IPS-18c (cell line): ENCODE results near the gene FN1.
A peak's percentile ranks its signal among the peaks of the same experiment; 100 is the strongest.
"Not testable (repeated sequence)": the region's sequence is repeated elsewhere in the genome, so short reads cannot be mapped to it uniquely, and the experiment has no call there.

Experiments
- H3K4me3 ChIP-seq: 2 replicates; pipeline ENCODE4 v1.7.0; 2013; ENCODE audit warnings: low read depth, mild to moderate bottlenecking, low read length, moderate library complexity; ENCODE audit not compliant: insufficient read depth
- H3K9me3 ChIP-seq: one replicate; pipeline ENCODE4 v1.6.1; 2013; ENCODE audit warnings: mild to moderate bottlenecking, low read length, moderate library complexity; ENCODE audit not compliant: control insufficient read depth, insufficient read depth

FN1 gene

DNA sequence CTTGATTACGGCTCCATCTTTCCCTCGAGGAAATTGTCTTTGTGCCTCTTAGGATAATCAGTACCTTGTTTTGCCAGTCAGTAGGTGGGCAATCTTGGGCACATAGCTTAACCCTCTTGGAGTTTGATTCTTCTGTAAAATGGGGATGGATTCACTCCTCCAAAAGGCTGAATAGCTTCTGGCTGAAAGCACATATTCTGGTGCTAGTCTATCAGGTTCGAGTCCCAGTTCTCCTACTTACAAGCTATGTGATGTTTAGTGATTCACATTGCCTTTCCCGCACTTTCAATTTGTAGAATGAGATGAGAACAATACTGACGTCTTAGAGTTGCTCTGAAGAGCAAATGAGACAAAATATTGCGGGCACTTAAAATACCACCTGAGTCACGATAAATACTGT is 80.1 kb downstream of the FN1 start:
- no peak overlapping the region for H3K4me3 ChIP-seq
- no peaks in the 10 kb centered on the region for H3K9me3 ChIP-seq

DNA sequence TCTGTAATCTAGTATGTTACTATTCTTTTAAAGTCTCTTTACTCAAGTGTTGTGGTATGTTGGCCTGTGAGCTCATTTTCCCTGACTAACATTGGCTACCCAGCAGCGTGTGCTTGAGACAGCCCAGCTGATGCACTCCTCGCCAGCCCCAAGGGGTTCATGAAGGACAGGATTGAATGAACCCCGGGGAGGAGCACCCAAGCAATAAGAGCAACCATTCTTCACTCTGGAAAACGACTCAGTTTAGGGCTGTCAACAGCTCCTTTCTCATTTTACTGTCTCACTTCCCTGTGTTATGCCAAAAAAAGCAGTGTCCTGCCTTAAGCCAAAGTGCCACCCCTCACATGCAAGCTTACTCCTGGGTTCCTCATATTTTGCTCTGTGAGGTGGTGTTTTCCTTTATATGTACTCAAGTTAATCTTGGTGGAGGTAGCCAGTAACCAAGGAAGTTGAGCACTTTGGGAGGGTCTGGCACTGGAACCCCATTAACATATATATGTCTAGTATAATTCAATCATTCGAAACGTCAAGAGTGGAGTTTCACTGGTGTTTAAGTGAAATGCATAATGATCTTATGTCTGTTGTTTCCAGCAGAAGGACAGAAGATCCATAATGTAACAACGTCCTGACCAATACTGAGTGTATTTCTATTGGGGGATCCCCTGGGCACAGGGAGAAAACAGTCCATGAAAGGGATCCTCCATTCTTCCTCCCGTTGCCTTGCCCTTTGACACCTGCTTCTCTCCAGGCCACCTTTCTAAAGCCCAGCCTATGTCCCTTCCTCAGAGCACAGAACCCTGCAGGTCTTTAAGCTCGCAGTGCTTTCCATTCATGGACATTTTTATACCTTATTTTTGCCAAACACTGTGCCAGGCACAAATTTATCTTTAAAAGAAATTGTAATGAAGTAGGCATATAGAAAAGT is 80.8 kb downstream of the FN1 start:
- Histone ChIP-seq H3K4me3 (no peak overlapping the region), H3K9me3 (no peaks in the 10 kb centered on the region)

- H3K9me3 ChIP-seq: no peaks in the 10 kb centered on the region
- H3K4me3 ChIP-seq: no peak overlapping the region
These were observed 83.3 kb downstream of the FN1 start for GRCh38 chr2:215352602-215353001.

GRCh38 chr2:215347878-215348277 is 88.0 kb downstream of the FN1 start:
- no peak overlapping the region for H3K4me3 ChIP-seq
- H3K9me3 ChIP-seq: no peaks in the 10 kb centered on the region

GRCh38 chr2:215338883-215339679 is 96.8 kb downstream of the FN1 start:
- H3K4me3 ChIP-seq: no peak overlapping the region
- no peaks in the 10 kb centered on the region for H3K9me3 ChIP-seq

- H3K4me3 ChIP-seq: no peak overlapping the region
- H3K9me3 ChIP-seq: no peaks in the 10 kb centered on the region
These were observed 102.8 kb downstream of the FN1 start for GRCh38 chr2:215332872-215333595.

DNA sequence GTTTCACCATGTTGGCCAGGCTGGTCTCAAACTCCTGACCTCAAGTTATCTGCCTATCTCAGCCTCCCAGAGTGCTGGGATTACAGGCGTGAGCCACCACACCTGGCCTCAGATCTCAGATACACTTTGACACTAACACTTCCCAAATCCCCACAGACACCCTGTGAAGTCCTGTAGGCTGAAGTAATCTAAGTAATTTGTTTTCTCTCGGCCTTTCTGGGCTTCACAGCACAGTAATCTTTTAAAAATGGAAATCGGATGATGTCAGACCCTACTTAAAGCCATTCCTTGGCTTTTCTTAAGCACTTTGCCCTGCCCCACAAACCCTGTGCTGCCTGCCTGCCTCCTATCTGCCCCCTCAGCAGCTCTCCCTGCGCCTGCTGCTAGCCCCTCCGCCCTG is 107.8 kb downstream of the FN1 start:
- no peaks in the 10 kb centered on the region for H3K9me3 ChIP-seq
- H3K4me3 ChIP-seq: no peak overlapping the region

DNA sequence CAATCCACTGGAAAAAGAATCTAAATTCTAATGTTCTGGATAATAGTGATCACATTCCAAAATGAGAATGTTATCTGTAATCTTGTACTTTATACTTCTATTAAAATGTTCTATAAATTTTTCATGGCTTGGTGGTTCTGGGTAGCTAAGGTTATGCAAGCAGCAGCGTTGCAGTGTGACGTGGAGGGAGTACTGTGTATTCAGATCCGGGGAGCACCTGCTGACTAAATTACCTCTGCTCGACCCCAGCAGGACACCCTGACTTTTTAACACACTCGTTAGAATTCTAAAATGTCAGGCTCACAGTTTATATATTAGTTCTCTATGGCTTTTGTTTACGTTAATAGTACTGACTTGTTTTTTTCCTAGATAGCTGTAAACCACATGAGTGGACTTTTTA is 111.1 kb downstream of the FN1 start:
- H3K4me3 ChIP-seq: no peak overlapping the region
- H3K9me3 ChIP-seq: no peaks in the 10 kb centered on the region

- no peak overlapping the region for H3K4me3 ChIP-seq
- H3K9me3 ChIP-seq: no peaks in the 10 kb centered on the region
These were observed 115.2 kb downstream of the FN1 start for GRCh38 chr2:215320679-215321078.

GRCh38 chr2:215320102-215320501 is 115.8 kb downstream of the FN1 start:
- H3K4me3 ChIP-seq: no peak overlapping the region
- H3K9me3 ChIP-seq: no peaks in the 10 kb centered on the region

GRCh38 chr2:215319500-215319899 is 116.4 kb downstream of the FN1 start:
- no peak overlapping the region for H3K4me3 ChIP-seq
- H3K9me3 ChIP-seq: no peaks in the 10 kb centered on the region

GRCh38 chr2:215316336-215316735 is 119.5 kb downstream of the FN1 start:
- Histone ChIP-seq H3K4me3 (no peak overlapping the region), H3K9me3 (no peaks in the 10 kb centered on the region)

GRCh38 chr2:215315301-215315700 is 120.6 kb downstream of the FN1 start:
- no peak overlapping the region for H3K4me3 ChIP-seq
- H3K9me3 ChIP-seq: no peaks in the 10 kb centered on the region

GRCh38 chr2:215314896-215315295 is 121.0 kb downstream of the FN1 start:
- H3K4me3 ChIP-seq: no peak overlapping the region
- H3K9me3 ChIP-seq: no peaks in the 10 kb centered on the region

DNA sequence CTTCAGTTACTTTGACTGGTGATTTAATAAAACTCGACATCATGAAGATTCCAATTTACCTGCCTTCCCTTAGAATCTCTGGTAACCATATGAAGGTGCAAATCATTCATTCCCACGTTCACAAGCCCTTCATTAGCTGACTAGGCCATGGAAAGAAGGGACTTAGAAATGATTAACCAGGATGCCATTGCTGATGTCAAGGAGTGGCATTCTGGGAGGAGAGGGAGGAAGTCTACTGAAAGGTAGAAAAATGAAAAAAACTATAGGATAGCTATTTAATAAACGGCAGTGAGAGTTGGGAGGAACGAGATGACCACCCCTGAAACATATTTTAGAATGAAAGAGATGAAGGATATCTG is 122.6 kb downstream of the FN1 start:
- H3K9me3 ChIP-seq: no peaks in the 10 kb centered on the region
- no peak overlapping the region for H3K4me3 ChIP-seq

DNA sequence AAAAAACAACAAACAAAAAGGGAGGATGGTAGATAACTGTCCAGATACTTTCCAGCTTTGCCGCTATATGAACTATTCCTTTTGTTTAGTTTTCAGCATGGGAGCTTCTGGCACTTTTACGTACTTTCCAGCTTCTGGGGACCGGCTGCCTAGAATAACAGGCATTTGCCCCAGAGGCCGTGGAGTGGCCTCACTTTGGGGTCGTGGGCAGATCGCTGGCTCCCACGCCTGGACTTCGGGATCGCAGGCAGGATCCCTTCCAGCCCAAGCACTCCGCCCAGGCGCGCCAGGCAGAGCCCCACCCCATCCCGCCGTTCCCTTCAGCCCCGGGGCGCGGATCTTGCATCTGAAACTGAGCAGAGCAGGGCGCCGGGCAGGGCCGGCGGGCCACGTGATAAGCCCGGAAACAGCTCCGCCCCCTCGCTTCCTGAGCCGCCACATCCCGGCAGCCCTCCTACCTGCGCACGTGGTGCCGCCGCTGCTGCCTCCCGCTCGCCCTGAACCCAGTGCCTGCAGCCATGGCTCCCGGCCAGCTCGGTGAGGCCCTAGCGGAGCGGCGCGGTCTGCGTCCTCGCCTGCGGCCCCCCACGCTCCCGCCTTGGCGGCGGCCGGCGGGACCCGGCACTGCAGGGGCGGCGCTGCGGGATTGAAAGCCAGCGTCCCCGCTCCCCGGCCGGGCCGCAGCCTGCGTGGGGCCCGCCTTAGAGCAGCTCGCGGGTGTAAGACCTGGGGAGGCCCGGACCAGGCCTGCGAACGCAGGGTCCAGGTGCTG is 124.1 kb downstream of the FN1 start, which contains the start of gene ATIC:
TSS of gene ATIC (plus strand) at position 435 of the 772 bp plus-strand sequence. CDS start at position 519, 84 bp downstream.
- peak within 1 kb of the TSS; percentile 65 for H3K4me3 ChIP-seq
- H3K9me3 ChIP-seq: no peaks in the 10 kb centered on the region

DNA sequence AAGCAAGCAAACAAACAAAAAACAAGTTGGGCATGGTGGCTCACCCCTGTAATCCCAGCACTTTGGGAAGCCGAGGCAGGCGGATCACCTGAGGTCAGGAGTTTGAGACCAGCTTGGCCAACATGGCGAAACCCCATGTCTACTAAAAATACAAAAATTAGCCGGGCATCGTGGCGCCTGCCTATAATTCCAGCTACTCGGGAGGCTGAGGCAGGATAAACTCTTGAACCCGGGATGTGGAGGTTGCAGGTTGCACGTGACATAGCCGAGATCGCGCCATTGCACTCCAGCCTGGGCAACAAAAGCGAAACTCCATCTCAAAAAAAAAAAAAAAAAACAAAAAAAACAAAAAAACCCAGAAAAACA is 124.6 kb downstream of the FN1 start:
- H3K4me3 ChIP-seq: peak overlapping the region; percentile 65; the same call in 1 of the 2 replicates
- H3K9me3 ChIP-seq: not testable (repeated sequence)
